ENCODE data around the gene BIRC7.

Gene BIRC7

DNA sequence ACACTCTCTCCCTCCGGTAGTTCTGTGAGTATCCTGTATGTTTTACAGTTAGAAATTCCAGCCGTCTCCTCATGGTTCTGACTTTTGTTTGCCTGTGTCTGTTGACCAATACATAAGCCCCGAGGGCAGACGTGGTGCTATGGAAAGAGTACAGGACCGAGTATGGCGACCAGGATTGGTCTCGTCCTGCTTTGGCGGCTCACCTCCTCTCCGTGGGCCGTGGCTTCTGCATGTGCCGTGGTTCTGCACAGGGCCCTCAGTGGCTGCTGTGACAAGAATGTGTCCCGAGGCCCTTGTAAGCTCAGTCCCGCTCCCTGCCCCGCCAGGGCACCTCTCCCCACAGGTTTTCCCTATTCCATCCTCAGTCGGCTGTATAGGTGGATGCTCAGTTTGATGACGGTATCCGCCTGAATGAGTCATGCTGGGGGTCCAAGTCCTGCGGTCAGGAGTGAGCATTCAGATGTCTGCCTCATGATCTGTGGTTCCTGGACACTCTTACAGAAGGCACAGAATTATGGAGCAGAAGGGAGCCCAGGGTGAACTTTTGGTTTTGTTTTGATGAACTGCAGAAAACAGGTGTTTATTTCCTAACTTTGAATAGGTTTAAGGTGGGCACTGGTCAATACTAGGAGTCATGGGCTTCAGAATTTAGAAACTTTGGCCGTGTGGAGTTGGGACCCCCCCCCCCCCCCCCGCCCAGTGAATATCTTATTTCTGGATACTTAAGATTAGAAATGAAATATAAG, 38.1 kb downstream of the BIRC7 start:
- peak overlapping the region; percentile 93 for H3K4me3 ChIP-seq (ENCODE audit: low read depth, low read length)
- DNase-seq (ENCODE audit: low read depth) = no peak
- TF ChIP-seq, protein P1, sequence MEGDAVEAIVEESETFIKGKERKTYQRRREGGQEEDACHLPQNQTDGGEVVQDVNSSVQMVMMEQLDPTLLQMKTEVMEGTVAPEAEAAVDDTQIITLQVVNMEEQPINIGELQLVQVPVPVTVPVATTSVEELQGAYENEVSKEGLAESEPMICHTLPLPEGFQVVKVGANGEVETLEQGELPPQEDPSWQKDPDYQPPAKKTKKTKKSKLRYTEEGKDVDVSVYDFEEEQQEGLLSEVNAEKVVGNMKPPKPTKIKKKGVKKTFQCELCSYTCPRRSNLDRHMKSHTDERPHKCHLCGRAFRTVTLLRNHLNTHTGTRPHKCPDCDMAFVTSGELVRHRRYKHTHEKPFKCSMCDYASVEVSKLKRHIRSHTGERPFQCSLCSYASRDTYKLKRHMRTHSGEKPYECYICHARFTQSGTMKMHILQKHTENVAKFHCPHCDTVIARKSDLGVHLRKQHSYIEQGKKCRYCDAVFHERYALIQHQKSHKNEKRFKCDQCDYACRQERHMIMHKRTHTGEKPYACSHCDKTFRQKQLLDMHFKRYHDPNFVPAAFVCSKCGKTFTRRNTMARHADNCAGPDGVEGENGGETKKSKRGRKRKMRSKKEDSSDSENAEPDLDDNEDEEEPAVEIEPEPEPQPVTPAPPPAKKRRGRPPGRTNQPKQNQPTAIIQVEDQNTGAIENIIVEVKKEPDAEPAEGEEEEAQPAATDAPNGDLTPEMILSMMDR (IDR thresholded peaks at IDR 0.05; ENCODE audit: control insufficient read depth, extremely low read depth, insufficient read depth) = no peak

DNA sequence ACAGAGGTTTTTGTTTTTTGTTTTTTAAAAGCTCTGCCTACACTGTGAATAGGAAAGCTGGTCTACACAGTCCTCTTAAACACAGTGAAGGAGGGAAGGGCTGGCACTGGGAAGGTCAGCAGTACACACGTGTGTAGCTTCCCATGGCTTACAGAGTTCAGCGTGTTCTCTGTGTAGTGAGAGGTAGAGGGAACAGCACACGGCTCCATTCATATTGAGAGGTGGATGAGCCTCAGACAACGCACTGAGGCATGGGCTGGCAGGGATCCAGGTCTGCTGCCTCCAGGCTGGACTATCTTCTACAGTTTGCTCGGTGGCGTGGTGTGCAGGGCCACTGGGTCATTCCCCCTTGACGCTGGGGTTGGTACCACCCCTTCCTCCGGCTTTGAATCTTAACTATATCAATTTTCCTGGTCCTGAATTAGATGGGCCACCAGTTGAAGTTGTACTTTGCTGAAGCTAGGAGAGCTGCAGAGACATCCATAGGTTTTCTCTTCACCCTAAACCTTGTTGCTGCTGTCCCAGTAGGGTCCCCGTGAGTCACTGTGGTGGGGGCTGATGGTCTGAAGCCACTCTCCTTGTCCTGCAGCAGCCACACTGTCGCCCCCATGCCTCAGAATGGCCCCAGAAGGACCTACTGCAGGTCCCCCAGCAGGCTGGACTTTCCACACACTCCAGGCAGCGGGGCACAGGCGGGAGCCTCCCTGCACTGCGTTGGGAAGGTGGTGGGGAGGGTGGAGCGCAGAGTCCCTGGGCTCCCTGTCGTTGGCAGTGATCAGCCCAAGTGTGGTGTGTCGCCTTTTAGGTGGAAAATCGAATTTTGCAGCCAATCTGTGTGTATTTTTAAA, 38.9 kb downstream of the BIRC7 start:
- TF ChIP-seq, protein P1 (IDR thresholded peaks at IDR 0.05; ENCODE audit: control insufficient read depth, extremely low read depth, insufficient read depth) = no peak
- H3K4me3 ChIP-seq (ENCODE audit: low read depth, low read length) = peak overlapping the region; percentile 93; the same call in 1 of the 2 replicates
- no peak for DNase-seq (ENCODE audit: low read depth)

DNA sequence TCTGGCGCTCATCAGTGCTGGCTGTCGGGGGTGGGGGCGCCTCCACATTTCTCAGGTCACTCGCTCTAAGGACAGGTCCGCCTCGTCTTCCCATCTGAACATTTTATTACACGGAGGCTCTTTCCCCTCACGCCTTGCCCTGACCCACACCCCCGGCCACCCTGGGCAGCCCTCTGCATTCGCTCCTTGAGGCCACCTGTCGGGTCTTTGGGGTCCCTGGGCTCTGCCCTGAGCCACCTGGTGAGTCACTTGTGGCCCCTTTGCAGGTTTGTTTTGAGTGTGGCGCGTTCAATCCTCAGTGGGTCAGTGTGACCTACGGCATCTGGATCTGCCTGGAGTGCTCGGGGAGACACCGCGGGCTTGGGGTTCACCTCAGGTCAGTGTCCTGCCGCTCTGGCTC, 40.1 kb downstream of the BIRC7 start:
- H3K4me3 ChIP-seq (ENCODE audit: low read depth, low read length) = no peak overlapping the region
- no peak for DNase-seq (ENCODE audit: low read depth)
- TF ChIP-seq, protein P1 (IDR thresholded peaks at IDR 0.05; ENCODE audit: control insufficient read depth, extremely low read depth, insufficient read depth) = no peak

DNA sequence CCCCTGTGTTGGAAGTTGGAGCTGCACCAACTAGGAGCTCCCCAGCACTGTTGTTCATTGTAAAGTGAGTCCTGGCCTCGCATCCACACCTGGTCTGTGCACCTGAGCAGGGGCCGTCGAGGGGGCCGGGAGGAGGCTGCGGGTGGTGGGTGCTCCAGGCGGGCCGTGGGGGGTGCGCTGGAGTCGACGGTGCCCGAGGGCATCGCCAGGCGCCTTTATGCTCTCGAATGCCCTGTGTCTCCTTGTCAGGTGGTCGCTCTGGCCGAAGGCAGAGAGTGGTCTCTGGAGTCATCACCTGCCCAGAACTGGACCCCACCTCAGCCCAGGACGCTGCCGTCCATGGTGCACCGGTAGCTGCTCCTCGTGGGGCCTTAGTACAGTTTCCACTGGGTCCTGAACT, 41.3 kb downstream of the BIRC7 start:
- H3K4me3 ChIP-seq (ENCODE audit: low read depth, low read length) = no peak overlapping the region
- TF ChIP-seq, protein P1 (IDR thresholded peaks at IDR 0.05; ENCODE audit: control insufficient read depth, extremely low read depth, insufficient read depth) = no peak
- DNase-seq (ENCODE audit: low read depth) = no peak

DNA sequence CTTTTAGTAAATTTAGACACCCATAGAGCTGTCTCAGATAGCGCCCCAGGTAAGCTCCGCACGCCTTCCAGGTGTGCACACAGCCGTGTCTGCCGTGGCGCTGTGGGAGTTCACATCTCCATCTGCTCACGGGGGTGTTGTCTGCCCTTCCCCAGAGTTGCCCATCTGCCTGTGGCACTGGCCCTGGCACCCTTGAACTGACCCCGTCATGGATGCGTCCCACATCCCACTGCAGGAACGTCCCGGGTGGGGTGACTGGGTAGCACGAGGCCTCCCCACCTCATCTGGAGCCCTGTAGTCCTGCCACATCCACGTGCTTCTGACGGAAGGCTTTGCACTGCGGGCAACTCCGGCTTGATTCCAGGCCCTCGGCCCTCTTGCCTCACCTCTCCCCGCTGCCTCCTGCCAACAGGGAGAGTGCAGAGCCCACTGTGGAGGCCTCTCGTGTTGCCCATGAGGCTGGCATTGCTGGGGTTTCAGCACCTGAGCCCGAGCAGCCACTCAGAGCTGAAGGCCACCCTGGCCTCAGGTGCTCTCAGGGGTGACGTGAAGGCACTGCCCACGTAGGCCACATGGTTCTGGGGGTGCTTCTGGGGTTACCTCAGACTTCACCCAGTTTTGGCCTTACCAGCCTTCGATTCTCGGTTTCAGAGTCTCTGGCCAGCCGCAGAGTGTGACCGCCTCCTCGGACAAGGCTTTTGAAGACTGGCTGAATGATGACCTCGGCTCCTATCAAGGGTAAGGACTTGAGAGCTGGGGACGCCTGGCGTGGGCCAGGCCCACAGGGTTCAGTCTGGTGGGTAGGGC, 42.0 kb downstream of the BIRC7 start:
- DNase-seq (ENCODE audit: low read depth) = no peak
- TF ChIP-seq, protein P1 (IDR thresholded peaks at IDR 0.05; ENCODE audit: control insufficient read depth, extremely low read depth, insufficient read depth) = no peak
- no peak overlapping the region for H3K4me3 ChIP-seq (ENCODE audit: low read depth, low read length)

DNA sequence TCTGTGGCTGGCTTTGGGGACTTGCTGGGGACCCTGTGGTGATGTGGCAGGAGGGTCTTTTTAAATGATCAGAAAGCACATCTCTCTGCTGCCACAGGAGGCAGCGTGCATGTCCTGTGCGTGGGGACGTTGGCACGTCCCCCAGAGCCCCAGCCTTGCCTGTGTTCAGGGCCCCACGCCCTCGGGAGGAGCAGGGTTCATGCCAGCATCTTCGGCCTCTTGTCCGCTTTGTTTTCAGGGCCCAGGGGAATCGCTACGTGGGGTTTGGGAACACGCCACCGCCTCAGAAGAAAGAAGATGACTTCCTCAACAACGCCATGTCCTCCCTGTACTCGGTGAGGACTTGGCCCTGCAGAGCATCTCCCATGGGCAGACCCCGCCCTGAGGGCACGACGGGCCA, 43.0 kb downstream of the BIRC7 start:
- TF ChIP-seq, protein P1 (IDR thresholded peaks at IDR 0.05; ENCODE audit: control insufficient read depth, extremely low read depth, insufficient read depth) = no peak
- no peak for DNase-seq (ENCODE audit: low read depth)

More for the DNA sequence above, 43.0 kb downstream of the BIRC7 start:
- no peak overlapping the region for H3K4me3 ChIP-seq (ENCODE audit: low read depth, low read length)
